Neural crest cell (in vitro differentiated cells): ENCODE data around the gene GRIN2A. TPM values are rescaled to one million over a fixed set of nuclear protein-coding genes. Genes with fewer than 3 reads are reported as not detected.

ENCODE experiments used
- DNase-seq: peaks from one replicate; pipeline ENCODE4 v3.0.0; 2021; ENCODE audit warnings: low read depth, mixed read lengths, low spot score
- H3K27ac Mint-ChIP-seq: one replicate; pipeline ENCODE4 v1.8.0; 2021; ENCODE audit warnings: mild to moderate bottlenecking, mixed read lengths; ENCODE audit not compliant: unreplicated experiment
- H3K27me3 Mint-ChIP-seq: 2 replicates; pipeline ENCODE4 v1.8.0; 2021; ENCODE audit warnings: low read depth, mild to moderate bottlenecking, mixed read lengths
- H3K36me3 Mint-ChIP-seq: 2 replicates; pipeline ENCODE4 v1.8.0; 2021; ENCODE audit warnings: low read depth, mild to moderate bottlenecking, mixed read lengths
- H3K4me1 Mint-ChIP-seq: 2 replicates; pipeline ENCODE4 v1.8.0; 2021; ENCODE audit warnings: mixed read lengths
- H3K4me3 Mint-ChIP-seq: one replicate; pipeline ENCODE4 v1.8.0; 2021; ENCODE audit warnings: mild to moderate bottlenecking, mixed read lengths
- H3K9me3 Mint-ChIP-seq: 2 replicates; pipeline ENCODE4 v1.8.0; 2021; ENCODE audit warnings: mixed read lengths
- total RNA-seq: library from RNA; stranded (reverse); gene quantifications from 2 replicates; pipeline ENCODE4 v1.2.1, GENCODE V29; 2021
- TF ChIP-seq, protein P1 (sequence below): fragments of 200-600 bp; sonication (generic); conservative IDR thresholded peaks from 2 replicates; pipeline ENCODE4 v1.5.0; 2021; ENCODE audit warnings: antibody characterized with exemption, mild to moderate bottlenecking

Gene GRIN2A
- total RNA-seq, 1 donor from 2014 or later = 0.09 TPM

GRCh38 chr16:10213748-10214147 lies 31.5 kb upstream of the GRIN2A start:
- H3K27me3 Mint-ChIP-seq = peaks cover 12% of the 10 kb centered on the region
- no peak for DNase-seq
- H3K4me1 Mint-ChIP-seq = no peaks in the 10 kb centered on the region
- H3K27ac Mint-ChIP-seq = no peak overlapping the region
- TF ChIP-seq, protein P1, sequence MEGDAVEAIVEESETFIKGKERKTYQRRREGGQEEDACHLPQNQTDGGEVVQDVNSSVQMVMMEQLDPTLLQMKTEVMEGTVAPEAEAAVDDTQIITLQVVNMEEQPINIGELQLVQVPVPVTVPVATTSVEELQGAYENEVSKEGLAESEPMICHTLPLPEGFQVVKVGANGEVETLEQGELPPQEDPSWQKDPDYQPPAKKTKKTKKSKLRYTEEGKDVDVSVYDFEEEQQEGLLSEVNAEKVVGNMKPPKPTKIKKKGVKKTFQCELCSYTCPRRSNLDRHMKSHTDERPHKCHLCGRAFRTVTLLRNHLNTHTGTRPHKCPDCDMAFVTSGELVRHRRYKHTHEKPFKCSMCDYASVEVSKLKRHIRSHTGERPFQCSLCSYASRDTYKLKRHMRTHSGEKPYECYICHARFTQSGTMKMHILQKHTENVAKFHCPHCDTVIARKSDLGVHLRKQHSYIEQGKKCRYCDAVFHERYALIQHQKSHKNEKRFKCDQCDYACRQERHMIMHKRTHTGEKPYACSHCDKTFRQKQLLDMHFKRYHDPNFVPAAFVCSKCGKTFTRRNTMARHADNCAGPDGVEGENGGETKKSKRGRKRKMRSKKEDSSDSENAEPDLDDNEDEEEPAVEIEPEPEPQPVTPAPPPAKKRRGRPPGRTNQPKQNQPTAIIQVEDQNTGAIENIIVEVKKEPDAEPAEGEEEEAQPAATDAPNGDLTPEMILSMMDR = no peak
- no peaks in the 10 kb centered on the region for H3K36me3 Mint-ChIP-seq
- no peak overlapping the region for H3K4me3 Mint-ChIP-seq
- H3K9me3 Mint-ChIP-seq = peaks cover 2% of the 10 kb centered on the region

DNA sequence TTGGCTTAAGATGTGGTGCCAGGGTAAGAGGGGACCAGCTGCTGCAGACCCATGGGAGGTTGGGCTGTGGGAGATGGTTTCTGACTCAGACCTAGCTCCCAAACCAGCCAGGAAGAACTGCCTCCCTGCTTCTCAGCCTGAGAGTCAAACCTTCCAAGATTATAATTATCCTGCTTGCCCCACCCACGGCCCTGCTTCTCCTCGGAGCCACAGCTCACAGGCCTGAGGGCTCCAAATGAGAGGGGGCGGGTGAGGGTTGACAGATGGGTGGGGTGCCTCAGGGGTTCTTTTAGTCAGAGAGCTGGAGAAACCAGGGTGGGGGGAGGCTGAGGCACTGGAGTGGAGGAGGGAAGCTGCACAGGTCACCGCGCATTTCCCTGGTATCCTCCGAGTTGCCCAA lies 28.7 kb upstream of the GRIN2A start:
- DNase-seq = no peak
- H3K9me3 Mint-ChIP-seq = peaks cover 8% of the 10 kb centered on the region
- TF ChIP-seq, protein P1 = no peak
- H3K4me1 Mint-ChIP-seq = no peaks in the 10 kb centered on the region
- H3K36me3 Mint-ChIP-seq = no peaks in the 10 kb centered on the region
- H3K4me3 Mint-ChIP-seq = no peak overlapping the region
- no peak overlapping the region for H3K27ac Mint-ChIP-seq
- peaks cover 2% of the 10 kb centered on the region for H3K27me3 Mint-ChIP-seq

- H3K4me1 Mint-ChIP-seq = no peaks in the 10 kb centered on the region
- no peaks in the 10 kb centered on the region for H3K36me3 Mint-ChIP-seq
- peaks cover 15% of the 10 kb centered on the region for H3K9me3 Mint-ChIP-seq
- DNase-seq = no peak
- peaks cover 6% of the 10 kb centered on the region for H3K27me3 Mint-ChIP-seq
- no peak overlapping the region for H3K4me3 Mint-ChIP-seq
- no peak overlapping the region for H3K27ac Mint-ChIP-seq
- TF ChIP-seq, protein P1 = no peak
Observed at GRCh38 chr16:10206865-10207264, 24.6 kb upstream of the GRIN2A start.

GRCh38 chr16:10206215-10206614 lies 24.0 kb upstream of the GRIN2A start:
- Mint-ChIP-seq H3K27me3 (peaks cover 6% of the 10 kb centered on the region), H3K9me3 (peaks cover 15% of the 10 kb centered on the region), H3K27ac (no peak overlapping the region), H3K36me3 (no peaks in the 10 kb centered on the region), H3K4me1 (no peaks in the 10 kb centered on the region), H3K4me3 (no peak overlapping the region)
- TF ChIP-seq, protein P1 = no peak
- no peak for DNase-seq

DNA sequence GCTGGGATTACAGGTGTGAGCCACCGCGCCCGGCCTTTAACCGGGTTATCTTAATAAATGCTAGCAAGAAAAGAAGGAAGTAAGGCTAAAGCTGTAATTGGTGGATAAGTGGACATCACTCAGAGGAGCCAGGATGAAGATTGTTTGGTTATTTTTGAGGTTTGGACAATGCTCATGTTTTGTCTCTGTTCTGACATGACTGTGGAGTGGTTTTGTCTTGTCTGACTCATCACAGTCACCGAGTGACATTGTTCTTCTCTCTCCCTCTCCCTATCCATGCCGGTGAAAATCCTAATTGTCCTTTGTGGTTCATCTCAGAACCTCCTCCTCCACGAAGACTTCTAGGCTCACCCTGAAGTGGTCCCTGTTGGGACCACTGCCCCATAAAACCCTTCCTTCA lies 23.5 kb upstream of the GRIN2A start:
- TF ChIP-seq, protein P1 = no peak
- Mint-ChIP-seq H3K9me3 (peaks cover 15% of the 10 kb centered on the region), H3K27ac (no peak overlapping the region), H3K36me3 (no peaks in the 10 kb centered on the region), H3K4me1 (no peaks in the 10 kb centered on the region), H3K27me3 (peaks cover 6% of the 10 kb centered on the region), H3K4me3 (no peak overlapping the region)
- no peak for DNase-seq

DNA sequence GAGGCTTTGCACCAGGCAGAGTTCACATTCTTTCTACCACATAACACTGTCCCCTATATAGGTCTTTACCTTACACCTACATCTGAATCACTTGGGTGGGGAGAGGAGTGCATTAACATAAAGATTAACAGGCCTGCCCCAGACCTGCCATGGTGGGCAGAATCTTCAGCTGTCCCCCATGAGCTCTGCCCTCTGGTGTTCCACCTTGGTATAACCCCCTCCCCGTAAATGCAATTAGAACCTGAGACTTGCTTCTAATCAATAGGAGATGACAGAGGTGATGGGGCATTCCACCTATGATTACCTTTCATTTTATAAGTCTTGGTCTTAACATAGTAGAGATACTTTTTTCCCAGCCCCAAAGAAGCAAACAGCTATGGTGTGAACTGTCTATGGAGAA lies 20.4 kb upstream of the GRIN2A start:
- Mint-ChIP-seq H3K9me3 (peaks cover 11% of the 10 kb centered on the region), H3K4me1 (no peaks in the 10 kb centered on the region), H3K27ac (no peak overlapping the region), H3K36me3 (no peaks in the 10 kb centered on the region), H3K27me3 (peaks cover 12% of the 10 kb centered on the region), H3K4me3 (no peak overlapping the region)
- TF ChIP-seq, protein P1 = peak; percentile 37
- no peak for DNase-seq
